GM12892 (cell line): ENCODE data around the gene OSTN.
"Not testable (repeated sequence)": the region's sequence is repeated elsewhere in the genome, so short reads cannot be mapped to it uniquely, and the experiment has no call there.

Experiments
- POLR2A ChIP-seq: IDR thresholded peaks from 2 replicates; pipeline ENCODE4 v1.6.1; 2011; ENCODE audit warnings: low read depth, low read length, control low read depth
- POLR2AphosphoS5 ChIP-seq: IDR thresholded peaks from 2 replicates; pipeline ENCODE4 v1.6.1; 2011; ENCODE audit warnings: low read depth, low read length, control low read depth

DNA sequence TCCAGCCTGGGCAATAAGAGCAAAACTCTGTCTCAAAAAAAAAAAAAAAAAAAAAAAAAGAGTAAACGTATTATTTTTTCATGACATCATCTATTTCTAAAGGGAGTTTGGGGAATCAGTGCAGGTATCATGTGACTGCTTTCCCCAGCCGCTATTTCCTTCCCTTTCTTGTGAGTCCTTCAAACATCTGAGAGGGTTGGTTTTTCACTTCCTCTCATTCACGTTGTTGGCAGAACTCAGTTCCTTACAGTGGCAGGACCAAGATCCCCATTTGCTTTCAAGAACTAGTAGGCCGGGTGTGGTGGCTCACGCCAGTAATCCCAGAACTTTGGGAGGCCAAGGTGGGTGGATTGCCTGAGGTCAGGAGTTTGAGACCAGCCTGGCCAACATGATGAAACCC lies 47.0 kb downstream of the OSTN start:
- not testable (repeated sequence) for TF ChIP-seq POLR2A, POLR2AphosphoS5
